Endothelial cell of umbilical vein (primary cell): Measurements from ENCODE around the gene SMCHD1.

Source experiments
- EZH2 ChIP-seq: IDR thresholded peaks from 2 replicates; pipeline ENCODE4 v1.6.1; 2012; ENCODE audit warnings: borderline replicate concordance, low read depth, mild to moderate bottlenecking, moderate library complexity, low read length, inconsistent platforms; ENCODE audit not compliant: severe bottlenecking
- FOS ChIP-seq: IDR thresholded peaks from 2 replicates; pipeline ENCODE4 v1.6.1; 2011; ENCODE audit warnings: mild to moderate bottlenecking, low read length, moderate library complexity, borderline replicate concordance; ENCODE audit not compliant: insufficient read depth
- GATA2 ChIP-seq: IDR thresholded peaks from 2 replicates; pipeline ENCODE4 v1.7.0; 2011; ENCODE audit warnings: low read depth, mild to moderate bottlenecking, moderate library complexity, mixed read lengths, low read length; ENCODE audit not compliant: insufficient read length, insufficient read depth
- JUN ChIP-seq: IDR thresholded peaks from 2 replicates; pipeline ENCODE4 v1.6.1; 2011; ENCODE audit warnings: borderline replicate concordance, low read depth; ENCODE audit not compliant: insufficient read length, insufficient read depth
- MYC ChIP-seq: IDR thresholded peaks from one replicate; pipeline ENCODE4 v1.6.1; 2011; ENCODE audit warnings: mild to moderate bottlenecking, low read depth, low read length
- POLR2A ChIP-seq: IDR thresholded peaks from 2 replicates; pipeline ENCODE4 v1.6.1; 2012; ENCODE audit warnings: low read depth, mild to moderate bottlenecking, control low read depth, low read length
- POLR2AphosphoS5 ChIP-seq: IDR thresholded peaks from 2 replicates; pipeline ENCODE4 v1.6.1; 2012; ENCODE audit warnings: low read depth, mild to moderate bottlenecking, control low read depth, low read length, moderate library complexity; ENCODE audit not compliant: insufficient read depth
- TF ChIP-seq, protein P1 (sequence below), 2 donors: IDR thresholded peaks; 1 replicate in 1 of 2; 2 replicates in 1 of 2; pipeline ENCODE4 v1.5.1; 2011; ENCODE audit warnings: low read length in 2 of 2, mild to moderate bottlenecking in 2 of 2, moderate library complexity in 2 of 2, control low read depth in 1 of 2, inconsistent platforms in 1 of 2, low read depth in 1 of 2; ENCODE audit not compliant: insufficient read depth in 1 of 2; ENCODE audit errors: extremely low read depth in 1 of 2
- TF ChIP-seq, protein P2 (sequence below): IDR thresholded peaks from 2 replicates; pipeline ENCODE4 v1.6.1; 2011; ENCODE audit not compliant: insufficient read depth, insufficient read length

DNA sequence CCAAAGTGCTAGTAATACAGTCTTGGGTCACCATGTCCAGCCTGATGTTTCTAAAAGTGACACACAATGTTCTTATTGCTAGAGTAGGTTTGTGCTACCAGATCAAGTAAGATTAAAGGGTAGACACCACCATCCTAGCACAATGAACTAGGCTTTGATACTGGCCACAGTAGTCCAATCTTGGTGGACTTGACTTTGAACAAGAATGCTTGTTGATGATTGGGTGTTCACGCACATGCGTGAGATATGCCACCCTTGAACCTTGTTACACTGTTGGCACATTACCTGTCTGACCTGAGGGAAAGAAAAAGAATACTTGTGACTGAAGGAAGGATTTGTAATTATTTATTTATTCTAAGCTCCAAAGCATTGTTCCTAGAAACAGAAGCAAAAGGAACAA is 119.1 kb downstream of the SMCHD1 start:
- TF ChIP-seq, protein P1, sequence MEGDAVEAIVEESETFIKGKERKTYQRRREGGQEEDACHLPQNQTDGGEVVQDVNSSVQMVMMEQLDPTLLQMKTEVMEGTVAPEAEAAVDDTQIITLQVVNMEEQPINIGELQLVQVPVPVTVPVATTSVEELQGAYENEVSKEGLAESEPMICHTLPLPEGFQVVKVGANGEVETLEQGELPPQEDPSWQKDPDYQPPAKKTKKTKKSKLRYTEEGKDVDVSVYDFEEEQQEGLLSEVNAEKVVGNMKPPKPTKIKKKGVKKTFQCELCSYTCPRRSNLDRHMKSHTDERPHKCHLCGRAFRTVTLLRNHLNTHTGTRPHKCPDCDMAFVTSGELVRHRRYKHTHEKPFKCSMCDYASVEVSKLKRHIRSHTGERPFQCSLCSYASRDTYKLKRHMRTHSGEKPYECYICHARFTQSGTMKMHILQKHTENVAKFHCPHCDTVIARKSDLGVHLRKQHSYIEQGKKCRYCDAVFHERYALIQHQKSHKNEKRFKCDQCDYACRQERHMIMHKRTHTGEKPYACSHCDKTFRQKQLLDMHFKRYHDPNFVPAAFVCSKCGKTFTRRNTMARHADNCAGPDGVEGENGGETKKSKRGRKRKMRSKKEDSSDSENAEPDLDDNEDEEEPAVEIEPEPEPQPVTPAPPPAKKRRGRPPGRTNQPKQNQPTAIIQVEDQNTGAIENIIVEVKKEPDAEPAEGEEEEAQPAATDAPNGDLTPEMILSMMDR (IDR thresholded peaks at IDR 0.05; ENCODE audit: extremely low read depth in 1 of 2, insufficient read depth in 1 of 2, low read depth in 1 of 2, low read length in 2 of 2) = no peak
- TF ChIP-seq POLR2AphosphoS5 (no peak), EZH2 (no peak), MYC (no peak), POLR2A (no peak), FOS (no peak), JUN (no peak), GATA2 (no peak)
- TF ChIP-seq, protein P2, sequence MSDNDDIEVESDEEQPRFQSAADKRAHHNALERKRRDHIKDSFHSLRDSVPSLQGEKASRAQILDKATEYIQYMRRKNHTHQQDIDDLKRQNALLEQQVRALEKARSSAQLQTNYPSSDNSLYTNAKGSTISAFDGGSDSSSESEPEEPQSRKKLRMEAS = no peak
